Keratinocyte (primary cell): ENCODE results near the gene CACNA1B. TPM values are rescaled to one million over a fixed set of nuclear protein-coding genes. Genes with fewer than 3 reads are reported as not detected.

ENCODE experiments used
- DNase-seq: peaks from one replicate; pipeline ENCODE4 v3.0.0-alpha.2; 2011; ENCODE audit warnings: low read depth, missing footprints, low spot score
- FAIRE-seq: peaks from 2 replicates; lab custom pipeline; 2011; peaks lifted over from hg19 to GRCh38; lab: Jason Lieb, UNC
- H2AFZ ChIP-seq: 2 replicates; pipeline ENCODE4 v1.6.0; 2012; ENCODE audit warnings: low read length, control low read depth, inconsistent platforms; ENCODE audit not compliant: control insufficient read depth
- H3K27ac ChIP-seq: 2 replicates; pipeline ENCODE4 v1.5.1; 2011; ENCODE audit warnings: low read length; ENCODE audit not compliant: control insufficient read depth, insufficient read depth
- H3K27me3 ChIP-seq: 3 replicates; pipeline ENCODE4 v1.6.0; 2011; ENCODE audit warnings: low read length; ENCODE audit not compliant: control insufficient read depth, insufficient read depth; ENCODE audit errors: extremely low read depth
- H3K36me3 ChIP-seq, 2 experiments: 2 replicates in 1 of 2; 3 replicates in 1 of 2; pipeline ENCODE4 v1.5.1; 2011; ENCODE audit warnings: low read length in 2 of 2, mild to moderate bottlenecking in 1 of 2; ENCODE audit not compliant: control insufficient read depth in 2 of 2, insufficient read depth in 2 of 2; ENCODE audit errors: extremely low read depth in 1 of 2
- H3K4me1 ChIP-seq: 3 replicates; pipeline ENCODE4 v1.5.1; 2011; ENCODE audit warnings: low read length; ENCODE audit not compliant: control insufficient read depth, insufficient read depth; ENCODE audit errors: extremely low read depth
- H3K4me2 ChIP-seq: 3 replicates; pipeline ENCODE4 v1.6.0; 2011; ENCODE audit warnings: low read depth, low read length; ENCODE audit not compliant: control insufficient read depth, insufficient read depth; ENCODE audit errors: extremely low read depth
- H3K4me3 ChIP-seq, 3 experiments: fragments of 200-600 bp in 1 of 3; sonication (generic) in 1 of 3; 2 replicates in 2 of 3; 3 replicates in 1 of 3; pipeline ENCODE4 v1.5.1; 2011 to 2016; ENCODE audit warnings: low read length in 3 of 3, mild to moderate bottlenecking in 3 of 3, control low read depth in 2 of 3, inconsistent platforms in 1 of 3, low read depth in 1 of 3, mixed read lengths in 1 of 3, mixed run types in 1 of 3, moderate library complexity in 1 of 3; ENCODE audit not compliant: control insufficient read depth in 2 of 3, insufficient read depth in 2 of 3; ENCODE audit errors: extremely low read depth in 1 of 3
- H3K79me2 ChIP-seq: 2 replicates; pipeline ENCODE4 v1.6.0; 2012; ENCODE audit warnings: low read length; ENCODE audit not compliant: control insufficient read depth, insufficient read depth
- H3K9ac ChIP-seq: 3 replicates; pipeline ENCODE4 v1.6.0; 2011; ENCODE audit warnings: low read length; ENCODE audit not compliant: control insufficient read depth, insufficient read depth; ENCODE audit errors: extremely low read depth
- H3K9me1 ChIP-seq: 3 replicates; pipeline ENCODE4 v1.6.0; 2011; ENCODE audit warnings: low read length; ENCODE audit not compliant: control insufficient read depth, insufficient read depth; ENCODE audit errors: extremely low read depth
- H3K9me3 ChIP-seq: 2 replicates; pipeline ENCODE4 v1.5.1; 2012; ENCODE audit warnings: low read depth, low read length; ENCODE audit not compliant: control insufficient read depth
- H4K20me1 ChIP-seq: 3 replicates; pipeline ENCODE4 v1.6.0; 2011; ENCODE audit warnings: low read length; ENCODE audit not compliant: control insufficient read depth, insufficient read depth; ENCODE audit errors: extremely low read depth
- CTCF ChIP-seq, 3 experiments: IDR thresholded peaks in 1 of 3; conservative IDR thresholded peaks in 1 of 3; optimal IDR thresholded peaks in 1 of 3; 2 replicates in 2 of 3; 3 replicates in 1 of 3; pipeline versions ENCODE3 to v1.5.1; 2011; ENCODE audit warnings: low read length in 3 of 3, mild to moderate bottlenecking in 3 of 3, moderate library complexity in 2 of 3, control low read depth in 1 of 3, inconsistent platforms in 1 of 3; ENCODE audit not compliant: insufficient read depth in 2 of 3; ENCODE audit errors: extremely low read depth in 1 of 3
- EZH2 ChIP-seq: IDR thresholded peaks from one replicate; pipeline ENCODE4 v1.6.1; 2012; ENCODE audit warnings: inconsistent platforms, mild to moderate bottlenecking, low read length, moderate library complexity
- dilution Hi-C: fragments of 300-500 bp; cut with MboI; formaldehyde crosslinking; loops from one replicate; pipeline ENCODE4 v1.7.0; 2020; ENCODE audit warnings: low sequenced_read_pairs; ENCODE audit not compliant: extremely low pct_ligation_motif_present
- polyA plus RNA-seq, 5 experiments: library from polyadenylated mRNA; depleted of rRNA in 3 of 5; stranded (reverse) in 3 of 5; stranded (forward) in 1 of 5; unstranded in 1 of 5; fragments of >200 nt; gene quantifications; 1 replicate in 1 of 5; 2 replicates in 3 of 5; 3 replicates in 1 of 5; pipeline versions ENCODE4 v1.2.1 to v1.2.3, GENCODE V29; 2011 to 2012; ENCODE audit warnings: missing spikeins in 2 of 5, low read depth in 1 of 5, low replicate concordance in 1 of 5

The CACNA1B gene
- polyA plus RNA-seq, 1 donor (not counting 4 experiments of a cell fraction or from before 2014, with no cell fraction given): 0.01 TPM

- H3K4me3 ChIP-seq: no peak overlapping the region
- no peaks in the 10 kb centered on the region for H4K20me1 ChIP-seq
- H3K36me3 ChIP-seq: no peaks in the 10 kb centered on the region
- H3K27ac ChIP-seq: no peak overlapping the region
- H3K4me2 ChIP-seq: no peak overlapping the region
- dilution Hi-C loops: no loop called here
- H3K9ac ChIP-seq: no peak overlapping the region
- no peaks in the 10 kb centered on the region for H3K79me2 ChIP-seq
- H3K9me1 ChIP-seq: no peaks in the 10 kb centered on the region
- no peaks in the 10 kb centered on the region for H3K4me1 ChIP-seq
- H3K27me3 ChIP-seq: no peaks in the 10 kb centered on the region
- no peak overlapping the region for H2AFZ ChIP-seq
- H3K9me3 ChIP-seq: no peaks in the 10 kb centered on the region
- no peak for TF ChIP-seq CTCF (optimal IDR thresholded peaks at IDR 0.05 in 1 of 3, IDR thresholded peaks at IDR 0.05 in 1 of 3, conservative IDR thresholded peaks at IDR 0.05 in 1 of 3; ENCODE audit: extremely low read depth in 1 of 3, insufficient read depth in 2 of 3, low read length in 3 of 3)
- TF ChIP-seq EZH2: no peak
- no peak for FAIRE-seq
- DNase-seq: no peak
Measured at GRCh38 chr9:138042146-138042545, 164.6 kb downstream of the CACNA1B start.

GRCh38 chr9:138042640-138043039 lies 165.1 kb downstream of the CACNA1B start:
- TF ChIP-seq CTCF (optimal IDR thresholded peaks at IDR 0.05 in 1 of 3, IDR thresholded peaks at IDR 0.05 in 1 of 3, conservative IDR thresholded peaks at IDR 0.05 in 1 of 3; ENCODE audit: extremely low read depth in 1 of 3, insufficient read depth in 2 of 3, low read length in 3 of 3): no peak
- FAIRE-seq (no peak), DNase-seq (no peak)
- no peak overlapping the region for H3K4me3 ChIP-seq
- H3K9ac ChIP-seq: no peak overlapping the region
- no peaks in the 10 kb centered on the region for H3K4me1 ChIP-seq
- H2AFZ ChIP-seq: no peak overlapping the region
- H3K36me3 ChIP-seq: no peaks in the 10 kb centered on the region
- no peaks in the 10 kb centered on the region for H3K79me2 ChIP-seq
- no peaks in the 10 kb centered on the region for H4K20me1 ChIP-seq
- dilution Hi-C loops: no loop called here
- no peaks in the 10 kb centered on the region for H3K9me1 ChIP-seq
- no peaks in the 10 kb centered on the region for H3K27me3 ChIP-seq
- no peak overlapping the region for H3K4me2 ChIP-seq
- H3K27ac ChIP-seq: no peak overlapping the region
- H3K9me3 ChIP-seq: no peaks in the 10 kb centered on the region
